Measurements from ENCODE around the gene GRID1.

Gene GRID1

DNA sequence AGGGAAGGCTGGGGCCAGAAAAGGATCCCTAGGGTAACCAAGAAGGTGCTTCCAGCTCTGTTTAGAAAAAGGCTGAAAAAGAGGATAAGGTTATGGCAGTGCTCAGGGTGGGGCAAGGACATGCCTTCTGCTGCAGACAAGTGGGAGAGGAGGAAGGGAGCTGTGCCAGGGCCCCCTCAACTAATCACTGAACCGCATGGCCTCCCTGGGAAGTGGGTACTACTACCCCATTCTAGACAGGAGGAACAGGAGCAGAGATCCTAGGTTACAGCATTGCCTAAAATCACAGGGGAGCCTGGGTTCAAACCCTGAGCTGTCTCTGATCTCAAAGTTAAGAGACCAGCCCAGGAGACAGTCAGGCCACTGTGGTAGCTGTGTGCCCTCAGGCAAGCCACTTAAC is 149.7 kb downstream of the GRID1 start:
- no peak for DNase-seq (ENCODE audit: low read depth in 4 of 4, low spot score in 1 of 4)

- DNase-seq (ENCODE audit: low read depth in 4 of 4, low spot score in 1 of 4) = no peak
Measured at GRCh38 chr10:86215712-86216111, 150.9 kb downstream of the GRID1 start.

DNA sequence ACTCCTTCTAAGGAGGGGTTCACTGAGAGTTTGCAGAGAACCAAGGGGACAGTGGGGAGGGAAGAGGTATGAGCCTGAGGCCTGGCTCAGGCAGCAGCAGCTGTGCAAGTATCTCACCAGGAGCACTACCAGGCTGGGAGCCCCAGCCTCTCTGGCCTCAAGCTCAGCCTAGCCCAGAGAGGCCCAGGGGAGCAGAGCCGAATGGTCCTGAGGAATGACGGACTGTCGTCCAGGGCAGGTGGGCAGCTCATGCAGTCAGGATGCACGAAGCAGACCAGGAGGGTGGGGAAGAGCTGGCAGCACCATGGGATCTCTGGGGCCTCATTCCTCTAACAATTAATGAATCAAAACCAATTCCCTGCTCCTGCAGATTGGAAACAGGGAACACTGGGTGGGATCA is 151.5 kb downstream of the GRID1 start:
- no peak for DNase-seq (ENCODE audit: low read depth in 4 of 4, low spot score in 1 of 4)

DNA sequence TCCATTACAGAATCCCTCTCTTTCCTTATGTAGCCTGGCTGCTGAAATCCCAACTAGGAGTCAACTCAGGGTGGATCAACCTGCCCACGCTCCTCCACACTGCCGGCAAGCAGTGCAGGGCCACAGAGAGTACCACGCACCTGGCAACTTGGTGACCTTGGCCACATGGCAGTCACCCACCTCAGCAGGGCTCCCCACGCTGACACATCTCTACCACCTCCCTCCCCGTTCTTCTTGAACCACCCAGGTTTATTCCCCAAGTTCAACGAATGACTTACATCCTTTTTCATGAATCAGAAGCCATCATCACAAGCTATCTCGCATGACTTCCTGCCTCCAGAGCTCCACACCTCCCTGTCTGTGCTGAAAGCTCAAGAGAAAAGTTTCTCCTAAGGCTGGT is 153.4 kb downstream of the GRID1 start:
- no peak for DNase-seq (ENCODE audit: low read depth in 4 of 4, low spot score in 1 of 4)

- no peak for DNase-seq (ENCODE audit: low read depth in 4 of 4, low spot score in 1 of 4)
Measured at GRCh38 chr10:86212391-86212700, 154.2 kb downstream of the GRID1 start.

GRCh38 chr10:86211691-86212390 is 154.8 kb downstream of the GRID1 start:
- no peak for DNase-seq (ENCODE audit: low read depth in 4 of 4, low spot score in 1 of 4)

DNA sequence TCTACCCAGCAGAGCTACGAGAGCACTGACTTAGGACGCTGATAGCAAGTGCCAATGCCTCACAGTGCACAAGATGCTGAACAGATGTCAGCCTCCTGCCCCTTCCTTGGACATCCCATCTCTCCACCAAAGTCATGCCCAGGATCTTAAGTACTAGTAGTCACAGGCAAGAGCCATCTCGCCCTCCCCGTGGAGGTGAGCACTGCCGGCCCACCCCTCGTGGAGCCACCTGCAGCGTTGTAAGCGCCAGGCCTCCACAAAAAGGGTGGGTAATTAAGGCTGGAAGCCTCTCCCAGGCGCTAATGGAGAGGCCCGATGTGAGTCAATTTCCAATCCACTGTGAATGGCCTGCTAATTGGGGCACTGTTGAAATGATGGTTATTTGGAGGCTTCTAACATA is 156.2 kb downstream of the GRID1 start:
- no peak for DNase-seq (ENCODE audit: low read depth in 4 of 4, low spot score in 1 of 4)

- no peak for DNase-seq (ENCODE audit: low read depth in 4 of 4, low spot score in 1 of 4)
Measured at GRCh38 chr10:86209726-86210125, 156.9 kb downstream of the GRID1 start.

GRCh38 chr10:86207226-86207625 is 159.4 kb downstream of the GRID1 start:
- DNase-seq (ENCODE audit: low read depth in 4 of 4, low spot score in 1 of 4) = no peak

GRCh38 chr10:86206240-86206579 is 160.4 kb downstream of the GRID1 start:
- DNase-seq (ENCODE audit: low read depth in 4 of 4, low spot score in 1 of 4) = no peak

GRCh38 chr10:86205306-86206239 is 161.0 kb downstream of the GRID1 start:
- no peak for DNase-seq (ENCODE audit: low read depth in 4 of 4, low spot score in 1 of 4)

GRCh38 chr10:86204421-86205305 is 161.9 kb downstream of the GRID1 start:
- DNase-seq (ENCODE audit: low read depth in 4 of 4, low spot score in 1 of 4) = no peak

DNA sequence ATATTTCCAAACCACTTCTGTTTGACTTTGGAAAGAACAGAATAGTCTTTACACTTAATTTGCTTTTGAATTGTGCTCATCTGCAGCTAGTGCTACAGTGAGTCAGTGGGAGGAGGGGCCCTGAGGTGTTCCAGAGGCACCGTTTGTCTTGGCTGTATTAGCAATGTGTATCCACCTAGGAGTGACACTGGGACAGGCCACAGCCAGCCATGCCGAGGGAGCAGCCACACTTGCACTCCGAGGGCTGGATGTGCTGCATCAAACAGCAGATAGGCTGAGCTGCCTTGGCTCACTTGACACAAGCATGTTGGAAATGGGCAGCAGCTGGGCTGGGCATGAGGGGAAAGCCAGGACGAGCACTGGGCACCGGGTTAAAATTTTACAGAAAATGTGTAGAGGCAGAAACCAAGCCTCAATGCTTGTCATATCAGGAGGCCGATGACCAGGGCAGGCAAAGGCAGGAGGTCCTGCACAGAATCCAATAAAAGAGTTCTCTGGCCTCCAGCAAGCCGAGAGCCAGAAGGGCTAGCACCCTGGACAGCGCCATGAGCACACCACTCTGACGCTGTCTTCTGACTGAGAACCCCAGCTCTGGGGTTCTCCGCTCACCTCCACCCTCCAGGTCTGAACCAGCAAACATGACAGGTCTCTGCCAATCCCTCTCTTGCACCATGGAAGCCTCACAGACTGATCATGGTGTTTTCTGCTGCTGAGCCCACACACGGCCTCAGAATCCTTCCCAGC is 163.3 kb downstream of the GRID1 start:
- DNase-seq (ENCODE audit: low read depth in 4 of 4, low spot score in 1 of 4) = peak in 1 of 4 experiments; percentile 7

DNA sequence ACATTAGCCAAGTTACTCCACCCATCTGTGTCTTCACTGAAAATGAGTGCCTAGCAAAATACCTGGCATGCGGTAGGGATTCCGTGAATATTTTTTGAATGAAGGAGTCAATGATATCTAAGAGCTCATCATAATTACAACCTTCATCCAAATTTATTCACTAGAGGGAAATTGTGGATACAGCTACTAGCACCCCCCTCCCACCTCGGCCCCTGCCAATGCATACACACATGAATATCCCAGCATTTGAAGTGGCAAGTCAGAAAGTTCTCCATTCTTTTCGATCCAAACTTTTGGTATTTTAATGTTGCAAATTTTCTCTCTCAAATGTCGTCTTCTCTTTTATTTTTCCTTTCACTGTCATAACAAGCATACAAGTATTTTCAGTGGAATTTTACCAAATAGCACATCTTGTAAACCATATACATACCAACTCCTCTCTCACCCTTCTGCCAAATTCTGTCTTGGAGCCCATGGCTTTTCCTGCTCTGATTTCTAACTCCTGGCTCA is 164.3 kb downstream of the GRID1 start:
- DNase-seq (ENCODE audit: low read depth in 4 of 4, low spot score in 1 of 4) = no peak

DNA sequence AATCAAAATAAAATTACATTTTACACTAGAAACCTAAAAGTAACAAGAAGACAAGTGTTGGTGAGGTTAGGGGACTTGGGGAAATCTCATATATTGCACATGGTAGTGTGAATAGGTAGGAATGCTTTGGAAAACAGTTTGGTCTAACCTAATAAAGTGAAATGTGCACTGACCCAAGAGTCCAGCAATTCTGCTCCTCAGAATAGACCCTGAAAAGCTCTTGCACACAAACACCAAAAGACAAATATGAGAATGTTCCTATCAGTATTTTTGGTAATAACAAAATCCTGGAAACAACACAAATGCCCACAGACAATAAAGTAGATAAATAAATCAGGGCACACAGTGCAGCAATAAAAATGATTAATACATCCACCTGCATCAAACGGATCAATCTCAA is 165.7 kb downstream of the GRID1 start:
- DNase-seq (ENCODE audit: low read depth in 4 of 4, low spot score in 1 of 4) = no peak

- DNase-seq (ENCODE audit: low read depth in 4 of 4, low spot score in 1 of 4) = no peak
Measured at GRCh38 chr10:86200269-86200668, 166.3 kb downstream of the GRID1 start.

DNA sequence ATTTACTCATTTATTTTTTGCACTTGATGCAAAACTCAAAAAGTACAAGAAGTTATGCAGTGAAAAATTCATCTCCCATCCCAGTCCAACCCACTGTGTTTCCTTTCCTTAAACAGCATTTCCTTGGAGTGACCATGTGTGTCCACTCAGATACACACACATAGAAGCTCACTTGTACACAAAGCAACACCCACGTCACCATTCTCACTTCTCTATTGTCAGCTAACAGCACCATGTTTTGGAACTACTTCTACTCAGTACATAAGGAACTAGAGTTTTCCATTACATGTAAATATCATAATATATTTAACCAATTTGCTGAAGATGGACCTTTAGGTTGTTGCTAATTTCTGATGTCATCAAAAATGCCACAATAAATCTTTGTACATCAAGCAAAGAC is 167.6 kb downstream of the GRID1 start:
- DNase-seq (ENCODE audit: low read depth in 4 of 4, low spot score in 1 of 4) = no peak

GRCh38 chr10:86198271-86198670 is 168.3 kb downstream of the GRID1 start:
- no peak for DNase-seq (ENCODE audit: low read depth in 4 of 4, low spot score in 1 of 4)

DNA sequence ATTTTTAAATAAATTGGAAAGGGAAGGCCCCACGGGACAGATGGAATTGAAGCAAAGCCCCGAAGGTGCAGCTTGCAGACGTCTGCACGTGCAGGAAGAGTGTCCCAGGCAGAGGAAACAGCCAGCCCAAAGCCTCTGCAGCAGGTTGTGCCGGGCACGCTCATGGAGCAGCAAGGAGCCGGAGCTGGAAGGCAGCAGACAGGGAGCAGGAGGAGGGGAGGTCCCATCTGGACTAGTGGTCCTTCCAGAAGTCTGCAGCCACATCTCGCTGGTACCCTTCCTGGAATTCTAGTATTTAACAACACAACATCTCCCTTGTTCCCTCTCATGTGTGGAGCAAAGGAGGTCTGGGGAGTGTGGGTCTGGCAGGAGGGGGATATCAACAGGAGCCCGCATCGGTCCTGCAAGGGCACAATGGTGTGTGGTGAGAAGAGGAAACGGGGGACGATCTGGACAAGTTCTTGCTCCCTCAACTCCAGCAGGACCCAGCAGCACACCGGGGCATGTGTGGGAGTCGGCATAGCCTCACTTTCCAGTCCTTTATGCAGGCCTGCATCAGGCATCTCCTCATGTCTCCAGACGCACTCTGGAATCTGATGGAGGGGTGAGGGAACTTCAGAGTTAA is 169.3 kb downstream of the GRID1 start:
- DNase-seq (ENCODE audit: low read depth in 4 of 4, low spot score in 1 of 4) = no peak

DNA sequence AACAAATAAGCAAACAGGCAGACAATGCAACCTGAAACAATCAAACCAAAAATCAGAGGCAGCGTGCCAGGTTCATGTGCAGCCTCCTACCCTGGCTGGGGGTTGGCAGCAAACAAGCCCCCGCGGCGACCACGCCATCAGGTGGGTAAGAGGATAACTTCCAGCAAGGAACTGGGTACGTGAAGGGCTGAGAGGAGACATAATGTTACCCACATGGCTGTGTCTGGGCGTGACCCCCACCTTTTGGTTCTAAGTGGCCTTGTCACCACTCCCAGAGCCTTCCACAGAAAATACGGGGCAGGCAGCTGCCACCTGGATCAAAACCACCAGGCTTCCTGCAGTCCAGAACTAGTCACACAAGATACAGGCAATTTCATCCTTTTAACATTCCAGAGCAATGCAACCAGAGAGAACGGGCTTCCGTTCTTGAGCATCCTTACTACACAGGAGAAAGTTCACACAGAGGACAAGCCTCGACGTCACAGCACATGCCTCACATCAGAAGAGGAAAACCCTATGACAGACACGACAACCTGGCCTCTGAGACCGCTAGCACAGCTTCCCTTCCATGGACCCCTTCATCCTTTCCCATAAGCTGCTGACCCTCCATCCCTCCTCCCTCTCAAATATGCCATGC is 171.0 kb downstream of the GRID1 start:
- no peak for DNase-seq (ENCODE audit: low read depth in 4 of 4, low spot score in 1 of 4)

Measured in stimulated activated CD4-positive, alpha-beta T cell treated with anti-CD3 and anti-CD28 coated beads, Interleukin-1b, Interleukin-23, amount 100 ng/mL, for 24 hours (primary cell).